OCI-LY7 (cell line): ENCODE measurements around the gene KLRB1.

Experiments
- CTCF ChIP-seq: fragments of 200-600 bp; sonication (generic); conservative IDR thresholded peaks from 2 replicates; pipeline ENCODE4 v1.5.1; 2014; ENCODE audit warnings: mild to moderate bottlenecking, antibody characterized with exemption, low read length, moderate library complexity, mixed read lengths
- EZH2phosphoT487 ChIP-seq: fragments of 200-600 bp; sonication (generic); IDR thresholded peaks from 2 replicates; pipeline ENCODE4 v1.6.1; 2018; ENCODE audit warnings: low read depth, borderline replicate concordance, mild to moderate bottlenecking, mixed run types, antibody characterized with exemption, low read length, moderate library complexity, mixed read lengths

GRCh38 chr12:9649532-9649940 is 41.8 kb upstream of the KLRB1 start:
- TF ChIP-seq CTCF (no peak), EZH2phosphoT487 (no peak)
